Superior temporal gyrus (tissue), 1 donor: ENCODE results near the gene MBD6.
"Not testable (repeated sequence)": the region's sequence is repeated elsewhere in the genome, so short reads cannot be mapped to it uniquely, and the experiment has no call there.

Source experiments
- DNase-seq: peaks from one replicate; pipeline ENCODE4 v3.0.0-alpha.2; 2016; ENCODE audit errors: extremely low spot score

Gene MBD6

GRCh38 chr12:57550641-57551549 lies 28.3 kb downstream of the MBD6 start:
- no peak for DNase-seq

GRCh38 chr12:57551637-57552305 lies 29.1 kb downstream of the MBD6 start:
- no peak for DNase-seq

- no peak for DNase-seq
Measured at GRCh38 chr12:57552306-57552651, 29.7 kb downstream of the MBD6 start.

GRCh38 chr12:57552835-57553313 lies 30.2 kb downstream of the MBD6 start:
- no peak for DNase-seq

- no peak for DNase-seq
Measured at GRCh38 chr12:57553343-57554202, 30.9 kb downstream of the MBD6 start.

GRCh38 chr12:57554453-57554852 lies 31.8 kb downstream of the MBD6 start:
- DNase-seq = no peak

- no peak for DNase-seq
Measured at GRCh38 chr12:57554897-57555296, 32.3 kb downstream of the MBD6 start.

- DNase-seq = no peak
Measured at GRCh38 chr12:57558864-57559263, 36.2 kb downstream of the MBD6 start.

GRCh38 chr12:57560516-57560915 lies 37.9 kb downstream of the MBD6 start:
- DNase-seq = no peak

GRCh38 chr12:57561117-57561516 lies 38.5 kb downstream of the MBD6 start:
- DNase-seq = not testable (repeated sequence)

- DNase-seq = no peak
Measured at GRCh38 chr12:57563358-57563757, 40.7 kb downstream of the MBD6 start.

GRCh38 chr12:57564178-57564740 lies 41.6 kb downstream of the MBD6 start:
- no peak for DNase-seq

GRCh38 chr12:57568838-57569237 lies 46.2 kb downstream of the MBD6 start:
- no peak for DNase-seq

- DNase-seq = no peak
Measured at GRCh38 chr12:57569858-57570257, 47.2 kb downstream of the MBD6 start.

- not testable (repeated sequence) for DNase-seq
Measured at GRCh38 chr12:57570438-57570837, 47.8 kb downstream of the MBD6 start.

- no peak for DNase-seq
Measured at GRCh38 chr12:57571926-57572762, 49.5 kb downstream of the MBD6 start.

GRCh38 chr12:57574795-57575194 lies 52.2 kb downstream of the MBD6 start:
- DNase-seq = no peak

- no peak for DNase-seq
Measured at GRCh38 chr12:57575771-57576612, 53.4 kb downstream of the MBD6 start.

- DNase-seq = no peak
Measured at GRCh38 chr12:57576613-57577160, 54.1 kb downstream of the MBD6 start.
